MM.1S (cell line): ENCODE results near the gene RGS11.

Experiments
- DNase-seq: peaks from one replicate; pipeline ENCODE4 v3.0.0-alpha.2; 2015
- H2AFZ ChIP-seq: fragments of 300-600 bp; sonication (generic); 2 replicates; pipeline ENCODE4 v1.6.0; 2016; ENCODE audit warnings: antibody characterized with exemption, low read length
- H3F3A ChIP-seq: fragments of 300-600 bp; sonication (generic); 2 replicates; pipeline ENCODE4 v1.6.1; 2016; ENCODE audit warnings: mild to moderate bottlenecking, antibody characterized with exemption, low read length, moderate library complexity, mixed read lengths; ENCODE audit not compliant: insufficient read depth
- H3K27ac ChIP-seq: fragments of 300-600 bp; sonication (generic); 2 replicates; pipeline ENCODE4 v1.5.1; 2016; ENCODE audit warnings: mild to moderate bottlenecking, low read length
- H3K27me3 ChIP-seq: fragments of 300-600 bp; sonication (generic); replicated peaks from 2 replicates; pipeline ENCODE4 v1.6.0; 2016; ENCODE audit warnings: low read length; ENCODE audit not compliant: insufficient read depth
- H3K36me3 ChIP-seq: fragments of 300-600 bp; sonication (generic); replicated peaks from 2 replicates; pipeline ENCODE4 v1.6.1; 2016; ENCODE audit warnings: mild to moderate bottlenecking, low read length, mixed read lengths; ENCODE audit not compliant: insufficient read depth
- H3K4me1 ChIP-seq: fragments of 300-600 bp; sonication (generic); 2 replicates; pipeline ENCODE4 v1.6.1; 2016; ENCODE audit warnings: low read length, mixed read lengths
- H3K4me2 ChIP-seq: fragments of 300-600 bp; sonication (generic); 2 replicates; pipeline ENCODE4 v1.6.0; 2016; ENCODE audit warnings: low read depth, low read length
- H3K4me3 ChIP-seq: fragments of 300-600 bp; sonication (generic); 2 replicates; pipeline ENCODE4 v1.5.1; 2016; ENCODE audit warnings: low read length, mixed read lengths
- H3K79me2 ChIP-seq: fragments of 300-600 bp; sonication (generic); 2 replicates; pipeline ENCODE4 v1.6.1; 2016; ENCODE audit warnings: mixed run types, low read length, mixed read lengths
- H3K9ac ChIP-seq: fragments of 300-600 bp; sonication (generic); 2 replicates; pipeline ENCODE4 v1.6.1; 2016; ENCODE audit warnings: low read length, mixed read lengths
- H3K9me2 ChIP-seq: fragments of 300-600 bp; sonication (generic); replicated peaks from 2 replicates; pipeline ENCODE4 v1.6.1; 2016; ENCODE audit warnings: mild to moderate bottlenecking, low read length, mixed read lengths; ENCODE audit not compliant: insufficient read depth
- H3K9me3 ChIP-seq: fragments of 300-600 bp; sonication (generic); replicated peaks from 2 replicates; pipeline ENCODE4 v1.6.1; 2016; ENCODE audit warnings: mild to moderate bottlenecking, low read length, mixed read lengths; ENCODE audit not compliant: insufficient read depth
- H4K20me1 ChIP-seq: fragments of 300-600 bp; sonication (generic); 2 replicates; pipeline ENCODE4 v1.6.1; 2016; ENCODE audit warnings: mild to moderate bottlenecking, low read length, moderate library complexity, mixed read lengths; ENCODE audit not compliant: insufficient read depth
- CTCF ChIP-seq: fragments of 300-600 bp; sonication (generic); IDR thresholded peaks from 2 replicates; pipeline ENCODE4 v1.5.1; 2016; ENCODE audit warnings: antibody characterized with exemption, low read length, mixed read lengths
- EZH2 ChIP-seq: fragments of 300-600 bp; sonication (generic); optimal IDR thresholded peaks from 2 replicates; pipeline ENCODE3; 2017; ENCODE audit warnings: low read depth, mild to moderate bottlenecking, antibody characterized with exemption, low read length, mixed read lengths
- EZH2phosphoT487 ChIP-seq: fragments of 300-600 bp; sonication (generic); IDR thresholded peaks from 2 replicates; pipeline ENCODE4 v1.6.1; 2018; ENCODE audit warnings: antibody characterized with exemption, low read length

Gene RGS11

GRCh38 chr16:287298-287811, 11.6 kb upstream of the RGS11 start:
- no peaks in the 10 kb centered on the region for H3K9me2 ChIP-seq
- no peaks in the 10 kb centered on the region for H3K79me2 ChIP-seq
- H3F3A ChIP-seq, result no peaks in the 10 kb centered on the region
- no peaks in the 10 kb centered on the region for H3K4me1 ChIP-seq
- no peaks in the 10 kb centered on the region for H3K36me3 ChIP-seq
- H3K4me2 ChIP-seq, result no peak overlapping the region
- no peak overlapping the region for H2AFZ ChIP-seq
- H3K9ac ChIP-seq, result no peak overlapping the region
- TF ChIP-seq EZH2phosphoT487, result no peak
- TF ChIP-seq EZH2, result no peak
- TF ChIP-seq CTCF, result no peak
- H3K9me3 ChIP-seq, result no peaks in the 10 kb centered on the region
- H3K4me3 ChIP-seq, result no peak overlapping the region
- H3K27ac ChIP-seq, result no peak overlapping the region
- no peaks in the 10 kb centered on the region for H4K20me1 ChIP-seq
- no peak for DNase-seq
- H3K27me3 ChIP-seq, result no peaks in the 10 kb centered on the region

- Histone ChIP-seq H3K27me3 (peaks cover 4% of the 10 kb centered on the region; the same call in 1 of the 2 replicates), H4K20me1 (no peaks in the 10 kb centered on the region), H3K36me3 (no peaks in the 10 kb centered on the region), H3K9ac (no peak overlapping the region), H3K4me3 (no peak overlapping the region), H3K4me1 (no peaks in the 10 kb centered on the region), H3K4me2 (no peak overlapping the region), H3K9me3 (no peaks in the 10 kb centered on the region), H3K9me2 (no peaks in the 10 kb centered on the region), H3F3A (no peaks in the 10 kb centered on the region), H3K79me2 (no peaks in the 10 kb centered on the region), H2AFZ (no peak overlapping the region), H3K27ac (no peak overlapping the region)
- TF ChIP-seq EZH2phosphoT487 (no peak), EZH2 (no peak), CTCF (no peak)
- DNase-seq, result no peak
These were observed 10.9 kb upstream of the RGS11 start for GRCh38 chr16:286491-287297.

DNA sequence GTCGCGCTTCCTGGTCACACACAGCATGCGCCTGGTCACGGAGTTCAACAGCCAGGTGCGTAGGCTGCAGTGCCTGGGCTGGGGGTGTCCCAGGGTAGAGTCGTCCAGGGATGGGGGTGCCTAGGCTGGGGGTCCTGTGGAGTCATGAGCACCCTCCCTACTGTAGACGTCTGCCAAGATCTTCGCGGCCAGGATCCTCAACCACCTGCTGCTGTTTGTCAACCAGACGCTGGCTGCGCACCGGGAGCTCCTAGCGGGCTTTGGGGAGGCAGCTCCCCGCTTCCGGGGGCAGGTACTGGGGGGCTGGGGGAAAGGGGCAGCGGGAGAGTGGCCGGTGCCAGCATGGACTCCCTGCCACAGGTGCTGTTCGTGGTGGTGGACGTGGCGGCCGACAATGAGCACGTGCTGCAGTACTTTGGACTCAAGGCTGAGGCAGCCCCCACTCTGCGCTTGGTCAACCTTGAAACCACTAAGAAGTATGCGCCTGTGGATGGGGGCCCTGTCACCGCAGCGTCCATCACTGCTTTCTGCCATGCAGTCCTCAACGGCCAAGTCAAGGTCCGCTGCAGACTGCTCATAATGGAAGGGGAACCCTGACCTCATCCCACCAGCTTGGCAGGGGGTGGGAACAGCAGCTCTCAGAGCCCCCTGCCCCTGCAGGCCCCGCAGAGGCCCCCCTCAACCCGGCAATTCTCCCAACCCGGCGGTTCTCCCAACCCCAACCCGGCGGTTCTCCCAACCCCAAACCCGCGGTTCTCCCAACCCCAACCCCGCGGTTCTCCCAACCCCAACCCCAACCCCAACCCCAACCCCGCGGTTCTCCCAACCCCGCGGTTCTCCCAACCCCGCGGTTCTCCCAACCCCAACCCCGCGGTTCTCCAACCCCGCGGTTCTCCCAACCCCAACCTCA, 9.7 kb upstream of the RGS11 start:
- Histone ChIP-seq H3K27ac (no peak overlapping the region), H3K9me3 (no peaks in the 10 kb centered on the region), H3K9ac (no peak overlapping the region), H3F3A (no peaks in the 10 kb centered on the region), H4K20me1 (no peaks in the 10 kb centered on the region), H3K27me3 (peaks cover 15% of the 10 kb centered on the region), H3K79me2 (no peaks in the 10 kb centered on the region), H3K4me3 (no peak overlapping the region), H3K4me2 (no peak overlapping the region), H3K4me1 (no peaks in the 10 kb centered on the region), H3K9me2 (no peaks in the 10 kb centered on the region), H3K36me3 (no peaks in the 10 kb centered on the region), H2AFZ (no peak overlapping the region)
- TF ChIP-seq CTCF (no peak), EZH2 (no peak)
- no peak for DNase-seq
